Activated CD8-positive, alpha-beta memory T cell treated with anti-CD3 and anti-CD28 coated beads, Interleukin-2, amount 50 U/mL, for 48 hours (primary cell): Measurements from ENCODE around the gene SEC24D.

Experiments used
- DNase-seq: peaks from one replicate; pipeline ENCODE4 v3.0.0-alpha.2; 2020

SEC24D gene

GRCh38 chr4:118703118-118703517 is 132.8 kb downstream of the SEC24D start:
- DNase-seq: no peak

- peak; percentile 92 for DNase-seq
Measured at GRCh38 chr4:118684873-118685811, 150.8 kb downstream of the SEC24D start, which contains the start of gene METTL14. TSS of gene METTL14 (plus strand) at chr4:118685392. CDS start at chr4:118685535, 143 bp downstream.

DNA sequence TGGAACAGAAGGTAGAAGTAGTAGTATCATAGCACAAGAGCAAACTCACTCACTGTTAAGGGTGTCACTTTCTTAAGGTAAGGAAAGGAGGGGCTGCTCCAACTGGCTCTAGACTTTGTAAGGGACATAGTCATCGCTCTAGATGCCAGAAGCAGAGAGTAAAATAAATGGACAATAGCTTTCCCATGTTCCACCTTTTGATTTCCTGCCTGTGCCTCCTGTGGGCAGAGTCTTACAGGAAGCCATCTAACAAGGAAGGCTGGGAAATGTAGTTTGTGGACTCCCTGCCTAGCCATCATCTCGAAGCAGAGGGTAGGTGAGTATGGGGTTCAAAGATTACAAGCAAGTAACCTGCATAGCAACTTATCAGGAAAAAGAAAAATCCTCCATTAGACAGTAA is 152.4 kb downstream of the SEC24D start:
- DNase-seq: no peak

DNA sequence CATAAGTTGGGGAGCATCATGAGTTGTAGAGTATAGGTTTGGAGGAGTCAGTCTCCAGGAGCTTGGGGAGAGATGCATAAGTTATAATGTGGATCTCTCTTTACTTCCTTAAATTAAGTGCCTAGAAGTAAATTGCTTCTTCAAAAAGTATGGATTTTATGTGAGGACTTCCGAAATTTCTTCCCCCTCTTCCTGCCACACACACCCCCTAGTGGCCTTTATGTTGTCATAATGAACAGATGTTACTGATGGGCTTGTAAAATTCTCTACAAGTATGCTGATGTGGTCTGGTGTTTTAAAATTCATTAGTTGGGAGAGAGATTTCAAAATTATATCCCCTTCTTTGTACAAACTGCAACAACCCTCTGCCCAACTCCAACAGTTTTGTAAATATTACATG is 153.0 kb downstream of the SEC24D start:
- no peak for DNase-seq

DNA sequence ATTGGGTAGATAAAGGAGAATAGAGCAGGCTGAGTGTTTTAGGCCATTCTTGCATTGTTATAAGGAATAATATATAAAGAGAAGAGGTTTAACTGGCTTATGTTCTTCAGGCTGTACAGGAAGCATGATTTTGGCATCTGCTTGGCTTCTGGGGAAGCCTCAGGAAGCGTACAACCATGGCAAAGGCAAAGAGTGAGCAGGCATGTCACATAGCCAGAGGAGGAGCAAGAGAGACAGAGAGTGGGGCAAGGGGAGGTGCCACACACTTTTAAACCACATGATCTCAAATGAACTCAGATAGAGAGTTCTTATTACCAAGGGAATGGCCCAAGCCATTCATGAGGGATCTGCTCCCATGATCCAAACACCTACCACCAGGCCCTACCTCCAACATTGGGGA is 155.1 kb downstream of the SEC24D start:
- DNase-seq: no peak

GRCh38 chr4:118676128-118676527 is 159.8 kb downstream of the SEC24D start:
- no peak for DNase-seq
